ENCODE data around the gene RRM1. TPM values are rescaled to one million over a fixed set of nuclear protein-coding genes. Genes with fewer than 3 reads are reported as not detected.
"Not testable (repeated sequence)": the region's sequence is repeated elsewhere in the genome, so short reads cannot be mapped to it uniquely, and the experiment has no call there.

RRM1 gene
- total and polyA plus RNA-seq, 8 donors = 16.6 to 100 (median 25.7) TPM

DNA sequence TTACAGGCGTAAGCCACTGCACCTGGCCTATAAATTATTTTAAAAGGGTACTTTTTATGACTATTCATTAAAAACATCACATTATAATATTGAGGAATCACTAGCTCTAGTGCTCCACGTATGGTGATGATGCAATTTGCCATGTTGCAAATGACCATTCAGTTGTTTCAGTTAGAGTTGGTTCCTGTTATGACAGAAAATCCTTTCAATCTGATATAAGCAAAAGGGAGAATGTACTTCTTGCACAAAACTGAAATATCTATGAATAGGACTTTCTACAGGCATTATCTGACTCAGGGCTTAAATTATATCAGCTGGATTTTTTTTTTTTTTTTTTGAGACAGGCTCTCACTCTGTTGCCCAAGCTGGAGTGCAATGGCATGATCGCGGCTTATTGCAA is 45.6 kb upstream of the RRM1 start:
- Histone ChIP-seq H3K9me3 (no peaks in the 10 kb centered on the region), H3K36me3 (peaks cover 0 to 4% (median 2%) of the 10 kb centered on the region in 4 donors), H3K27ac (no peak overlapping the region), H3K4me3 (no peak overlapping the region), H3K27me3 (no peaks in the 10 kb centered on the region), H3K4me1 (peaks cover 0 to 21% (median 9%) of the 10 kb centered on the region in 4 donors)
- DNase-seq = no peak
- intact Hi-C loops (cut with DNase I; ENCODE audit: low total_unique reads) = no loop called here
- WGBS, 5 donors = 79 to 94% (median 90%) methylated on average over 4 of the region's 4 CpGs
- TF ChIP-seq POLR2AphosphoS5 (IDR thresholded peaks at IDR 0.05) (no peak), EP300 (IDR thresholded peaks at IDR 0.05) (no peak), POLR2A (IDR thresholded peaks at IDR 0.05) (no peak)
- TF ChIP-seq, protein P1, sequence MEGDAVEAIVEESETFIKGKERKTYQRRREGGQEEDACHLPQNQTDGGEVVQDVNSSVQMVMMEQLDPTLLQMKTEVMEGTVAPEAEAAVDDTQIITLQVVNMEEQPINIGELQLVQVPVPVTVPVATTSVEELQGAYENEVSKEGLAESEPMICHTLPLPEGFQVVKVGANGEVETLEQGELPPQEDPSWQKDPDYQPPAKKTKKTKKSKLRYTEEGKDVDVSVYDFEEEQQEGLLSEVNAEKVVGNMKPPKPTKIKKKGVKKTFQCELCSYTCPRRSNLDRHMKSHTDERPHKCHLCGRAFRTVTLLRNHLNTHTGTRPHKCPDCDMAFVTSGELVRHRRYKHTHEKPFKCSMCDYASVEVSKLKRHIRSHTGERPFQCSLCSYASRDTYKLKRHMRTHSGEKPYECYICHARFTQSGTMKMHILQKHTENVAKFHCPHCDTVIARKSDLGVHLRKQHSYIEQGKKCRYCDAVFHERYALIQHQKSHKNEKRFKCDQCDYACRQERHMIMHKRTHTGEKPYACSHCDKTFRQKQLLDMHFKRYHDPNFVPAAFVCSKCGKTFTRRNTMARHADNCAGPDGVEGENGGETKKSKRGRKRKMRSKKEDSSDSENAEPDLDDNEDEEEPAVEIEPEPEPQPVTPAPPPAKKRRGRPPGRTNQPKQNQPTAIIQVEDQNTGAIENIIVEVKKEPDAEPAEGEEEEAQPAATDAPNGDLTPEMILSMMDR (IDR thresholded peaks at IDR 0.05) = no peak

DNA sequence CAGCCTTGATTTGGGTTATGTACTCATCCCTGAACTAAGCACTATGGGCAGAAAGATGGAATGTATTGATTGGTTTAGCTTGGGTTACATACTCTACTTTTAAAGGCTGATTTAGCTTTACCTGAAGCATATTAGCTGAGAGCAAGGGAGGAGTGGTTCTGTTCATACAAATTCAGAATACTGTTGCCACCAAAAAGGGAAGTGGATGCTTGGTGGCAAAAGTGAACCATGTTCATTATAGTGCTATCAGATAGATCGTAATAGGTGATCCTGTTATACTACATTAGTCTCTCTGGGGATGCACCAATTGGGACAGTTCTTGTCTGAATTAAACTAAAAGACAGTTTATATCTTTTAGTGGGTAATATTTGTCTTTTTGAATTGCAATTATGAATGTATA is 44.5 kb upstream of the RRM1 start:
- WGBS, 5 donors = 89 to 100% (median 94%) methylated on average over 1 of the region's 1 CpG
- TF ChIP-seq, protein P1 (IDR thresholded peaks at IDR 0.05) = no peak
- no peak for TF ChIP-seq POLR2A (IDR thresholded peaks at IDR 0.05)
- TF ChIP-seq EP300 (IDR thresholded peaks at IDR 0.05) = no peak
- TF ChIP-seq POLR2AphosphoS5 (IDR thresholded peaks at IDR 0.05) = no peak

DNA sequence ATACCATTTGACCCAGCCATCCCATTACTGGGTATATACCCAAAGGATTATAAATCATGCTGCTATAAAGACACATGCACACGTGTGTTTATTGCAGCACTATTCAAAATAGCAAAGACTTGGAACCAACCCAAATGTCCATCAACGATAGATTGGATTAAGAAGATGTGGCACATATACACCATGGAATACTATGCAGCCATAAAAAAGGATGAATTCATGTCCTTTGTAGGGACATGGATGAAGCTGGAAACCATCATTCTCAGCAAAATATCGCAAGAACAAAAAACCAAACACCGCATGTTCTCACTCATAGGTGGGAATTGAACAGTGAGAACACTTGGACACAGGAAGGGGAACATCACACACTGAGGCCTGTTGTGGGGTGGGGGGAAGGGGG is 41.4 kb upstream of the RRM1 start:
- 79 to 100% (median 92%) methylated on average over 4 of the region's 4 CpGs for WGBS, 5 donors
- intact Hi-C loops (cut with DNase I; ENCODE audit: low total_unique reads) = not testable (repeated sequence)

More for the DNA sequence above, 44.5 kb upstream of the RRM1 start:
- intact Hi-C loops (cut with DNase I; ENCODE audit: low total_unique reads) = no loop called here
- no peaks in the 10 kb centered on the region for H3K27me3 ChIP-seq
- no peak overlapping the region for H3K4me3 ChIP-seq
- DNase-seq = no peak
- peaks cover 0 to 10% (median 1%) of the 10 kb centered on the region in 4 donors for H3K4me1 ChIP-seq
- no peaks in the 10 kb centered on the region for H3K9me3 ChIP-seq
- peaks cover 0 to 5% (median 2%) of the 10 kb centered on the region in 4 donors for H3K36me3 ChIP-seq
- no peak overlapping the region for H3K27ac ChIP-seq

DNA sequence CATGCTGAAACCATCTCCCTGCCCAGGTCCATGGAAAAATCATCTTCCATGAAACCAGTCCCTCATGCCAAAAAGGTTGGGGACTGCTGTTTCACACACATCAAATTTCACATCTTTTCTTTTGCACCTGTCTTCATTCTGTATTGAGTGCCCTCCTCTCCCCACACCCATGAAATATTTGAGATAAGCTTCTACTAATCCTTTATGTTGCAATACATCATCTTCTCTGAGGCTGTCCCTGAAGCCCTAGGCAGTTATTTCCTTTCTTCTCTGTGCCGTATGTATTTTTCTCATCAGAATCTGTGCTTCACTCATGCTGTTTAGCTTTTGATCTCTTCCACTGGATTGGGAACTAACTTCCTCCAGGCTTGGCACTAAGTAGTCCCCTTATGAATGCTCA is 40.0 kb upstream of the RRM1 start:
- no peak for DNase-seq
- no peak overlapping the region for H3K4me3 ChIP-seq
- no peaks in the 10 kb centered on the region for H3K27me3 ChIP-seq
- WGBS, 5 donors = 77 to 96% (median 81%) methylated on average over 1 of the region's 1 CpG
- TF ChIP-seq, protein P1 (IDR thresholded peaks at IDR 0.05) = no peak
- no peak for TF ChIP-seq POLR2AphosphoS5 (IDR thresholded peaks at IDR 0.05)
- TF ChIP-seq POLR2A (IDR thresholded peaks at IDR 0.05) = no peak
- TF ChIP-seq EP300 (IDR thresholded peaks at IDR 0.05) = no peak
- intact Hi-C loops (cut with DNase I; ENCODE audit: low total_unique reads) = no loop called here
- H3K9me3 ChIP-seq = no peaks in the 10 kb centered on the region
- H3K36me3 ChIP-seq = peaks cover 5 to 32% (median 28%) of the 10 kb centered on the region in 4 donors
- H3K27ac ChIP-seq = no peak overlapping the region
- peaks cover 3 to 26% (median 9%) of the 10 kb centered on the region in 4 donors for H3K4me1 ChIP-seq

More for the DNA sequence above, 41.4 kb upstream of the RRM1 start:
- not testable (repeated sequence) for H3K4me3 ChIP-seq, H3K9me3 ChIP-seq, DNase-seq, H3K27ac ChIP-seq, H3K27me3 ChIP-seq
- peaks cover 0 to 26% (median 21%) of the 10 kb centered on the region in 4 donors for H3K36me3 ChIP-seq
- peaks cover 0 to 17% (median 3%) of the 10 kb centered on the region in 4 donors for H3K4me1 ChIP-seq

DNA sequence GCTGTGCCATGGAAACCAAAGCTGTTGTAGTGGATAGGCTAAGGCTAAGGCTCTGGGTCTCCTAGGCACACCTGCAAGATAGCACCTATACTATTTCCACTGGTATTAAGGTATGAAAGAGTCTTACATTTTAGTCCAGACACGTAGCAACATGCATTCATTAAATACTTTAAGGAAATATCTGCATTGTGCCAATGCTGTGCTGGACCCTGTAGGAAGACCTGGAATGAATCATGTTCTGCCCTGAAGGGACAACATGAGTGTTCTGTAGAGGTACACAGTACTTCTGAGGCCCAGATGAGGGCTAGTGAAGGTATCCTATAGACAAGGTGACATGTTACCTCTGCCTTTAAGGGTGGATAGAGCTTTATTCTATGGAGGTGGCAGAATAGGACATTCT is 35.2 kb upstream of the RRM1 start:
- intact Hi-C loops (cut with DNase I; ENCODE audit: low total_unique reads) = no loop called here
- Histone ChIP-seq H3K4me3 (no peak overlapping the region), H3K4me1 (peaks cover 8 to 57% (median 34%) of the 10 kb centered on the region in 4 donors), H3K36me3 (peaks cover 5 to 54% (median 46%) of the 10 kb centered on the region in 4 donors), H3K27ac (no peak overlapping the region), H3K9me3 (no peaks in the 10 kb centered on the region), H3K27me3 (no peaks in the 10 kb centered on the region)
- WGBS, 5 donors = 88 to 100% (median 90%) methylated on average over 1 of the region's 1 CpG
- no peak for TF ChIP-seq POLR2AphosphoS5 (IDR thresholded peaks at IDR 0.05)
- TF ChIP-seq EP300 (IDR thresholded peaks at IDR 0.05) = no peak
- TF ChIP-seq, protein P1 (IDR thresholded peaks at IDR 0.05) = no peak
- no peak for TF ChIP-seq POLR2A (IDR thresholded peaks at IDR 0.05)
- no peak for DNase-seq

All from stomach (tissue), 9 donors.